DMS153 treated with DMSO at 0.1 percent for 48 hours (cell line): ENCODE data around the gene MYO5B.
"Not testable (repeated sequence)": the region's sequence is repeated elsewhere in the genome, so short reads cannot be mapped to it uniquely, and the experiment has no call there.

Experiments used
- DNase-seq: peaks from one replicate; lab custom pipeline; 2025; ENCODE audit not compliant: unreplicated experiment; lab: John Stamatoyannopoulos, UW

The MYO5B gene

DNA sequence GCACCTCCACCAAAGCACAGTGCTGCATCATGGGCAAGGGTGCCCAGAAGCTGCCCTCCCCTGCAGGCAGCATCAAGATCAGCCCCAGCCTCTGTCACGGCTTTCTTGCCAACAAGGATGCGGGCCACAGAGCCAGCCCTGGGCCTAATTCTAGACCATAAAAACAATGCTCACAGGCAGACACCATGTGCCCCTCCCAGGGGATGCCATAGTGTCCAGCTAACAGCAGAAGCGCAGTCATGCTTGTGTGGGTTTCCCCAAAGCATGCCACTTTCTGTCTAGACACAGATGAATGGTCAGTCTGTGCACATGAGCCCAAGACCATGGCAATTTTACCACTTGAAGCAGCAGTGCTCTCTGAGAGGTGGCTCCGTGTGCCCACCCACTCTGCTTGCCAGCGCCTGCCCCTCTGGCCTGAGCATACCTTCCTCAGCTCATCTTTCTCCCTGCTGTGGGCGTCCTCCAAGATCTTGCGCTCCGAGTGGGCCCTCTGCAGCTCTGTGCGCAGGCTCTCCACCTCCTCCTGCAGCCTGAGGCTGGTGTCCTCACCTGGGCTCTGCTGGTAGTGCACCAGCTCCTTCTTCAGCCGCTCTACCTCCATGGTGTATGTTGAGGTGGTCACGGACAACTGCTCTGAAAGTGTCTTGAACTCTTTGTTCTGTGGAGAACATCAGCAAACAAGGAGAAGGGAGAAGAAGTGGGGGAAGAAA lies 300.3 kb downstream of the MYO5B start:
- no peak for DNase-seq

DNA sequence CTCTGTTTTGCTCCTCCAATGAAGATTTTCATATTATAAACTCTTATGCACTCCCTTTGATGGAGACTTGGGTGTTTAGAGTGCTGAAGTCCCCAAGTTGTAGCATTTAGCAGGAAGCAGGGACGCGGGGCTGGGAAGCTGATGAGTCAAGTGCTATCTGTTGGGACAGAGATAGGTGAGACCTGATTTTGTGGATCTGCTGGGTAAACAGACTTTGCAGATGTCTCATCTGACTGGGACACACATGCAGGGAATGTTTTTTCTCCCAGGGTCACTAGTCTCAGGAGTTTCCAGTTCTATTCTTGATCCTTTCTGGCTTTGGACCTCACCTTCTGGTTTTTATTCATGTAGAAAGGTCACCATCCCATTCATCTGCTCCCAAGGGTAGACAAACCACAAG lies 301.9 kb downstream of the MYO5B start:
- no peak for DNase-seq

DNA sequence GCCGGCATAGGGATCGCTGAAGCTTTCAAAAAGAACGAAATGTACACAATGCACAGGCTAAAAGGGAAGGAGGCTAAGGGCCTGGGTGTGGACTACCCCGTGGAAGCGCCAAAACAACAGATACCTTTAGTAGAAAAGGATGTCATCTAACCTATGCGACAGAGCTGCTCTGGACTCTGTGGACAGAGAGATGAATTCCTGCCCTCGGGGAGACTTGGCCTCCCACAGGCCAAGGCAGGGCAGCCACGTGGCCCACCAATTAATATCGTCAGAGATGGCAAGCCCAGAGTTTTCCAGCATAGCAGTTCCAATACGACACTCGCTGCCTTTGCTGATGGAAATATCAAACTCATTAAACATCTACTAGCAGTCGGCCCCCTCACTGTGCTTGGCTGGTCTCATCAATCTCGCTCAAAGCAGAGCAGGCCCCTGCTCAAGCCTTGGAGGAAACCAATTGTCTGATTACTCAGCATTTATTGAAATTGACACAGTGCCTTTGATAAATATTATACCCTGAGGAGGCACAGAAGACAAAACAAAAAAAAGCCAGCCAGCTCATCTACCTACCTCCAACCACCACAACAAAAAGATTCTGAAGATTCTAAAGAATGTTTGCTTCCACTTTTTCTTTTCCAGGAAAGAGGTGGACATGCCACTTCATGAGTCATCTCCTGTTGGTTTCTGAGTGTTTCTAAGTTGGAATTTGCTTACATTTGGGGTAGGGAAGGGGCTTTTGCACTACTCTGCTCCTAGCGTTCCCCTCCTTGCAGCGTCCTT lies 302.6 kb downstream of the MYO5B start:
- DNase-seq: no peak

GRCh38 chr18:49890041-49890440 lies 304.9 kb downstream of the MYO5B start:
- DNase-seq: no peak

DNA sequence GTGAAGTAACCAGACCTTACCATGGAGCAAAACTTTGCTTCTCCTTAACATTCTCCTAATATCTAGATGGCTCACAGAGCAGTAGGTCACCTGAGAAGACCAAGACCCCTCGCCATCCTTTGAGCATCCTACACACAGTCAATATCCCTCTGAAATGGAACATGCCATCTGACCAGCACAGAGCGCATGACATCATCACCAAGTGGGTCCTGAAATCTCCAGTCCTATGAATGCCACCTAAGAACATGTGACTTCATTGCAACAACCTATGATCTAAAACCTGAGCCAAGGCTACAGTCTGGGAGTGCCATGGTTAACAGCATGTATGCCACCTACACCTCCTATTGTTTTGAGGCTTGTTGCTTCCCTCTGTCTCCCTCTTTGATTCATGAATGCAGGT lies 305.4 kb downstream of the MYO5B start:
- DNase-seq: not testable (repeated sequence)

- no peak for DNase-seq
These were observed 307.8 kb downstream of the MYO5B start for GRCh38 chr18:49886891-49887764.

GRCh38 chr18:49884959-49885358 lies 310.0 kb downstream of the MYO5B start:
- DNase-seq: no peak

- no peak for DNase-seq
These were observed 310.5 kb downstream of the MYO5B start for GRCh38 chr18:49884465-49884864.

DNA sequence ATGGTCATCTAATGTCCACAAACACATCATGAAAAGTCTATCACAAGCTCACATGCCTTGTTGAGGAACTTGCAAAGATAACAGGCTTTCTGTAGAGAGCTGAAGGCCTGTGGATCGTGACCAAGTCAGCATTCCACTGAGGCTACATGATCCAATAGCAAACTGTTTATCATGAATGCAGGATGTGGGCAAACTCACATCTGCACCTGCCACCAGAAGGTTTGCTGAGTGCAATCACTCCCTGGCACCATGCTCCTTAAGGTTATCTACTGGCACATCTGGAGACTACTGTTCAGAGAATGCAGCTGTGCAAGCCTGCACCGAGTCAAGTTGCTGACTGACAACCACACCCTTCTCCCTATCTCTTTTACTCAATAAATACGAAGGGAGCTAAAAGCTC lies 314.3 kb downstream of the MYO5B start:
- DNase-seq: no peak

DNA sequence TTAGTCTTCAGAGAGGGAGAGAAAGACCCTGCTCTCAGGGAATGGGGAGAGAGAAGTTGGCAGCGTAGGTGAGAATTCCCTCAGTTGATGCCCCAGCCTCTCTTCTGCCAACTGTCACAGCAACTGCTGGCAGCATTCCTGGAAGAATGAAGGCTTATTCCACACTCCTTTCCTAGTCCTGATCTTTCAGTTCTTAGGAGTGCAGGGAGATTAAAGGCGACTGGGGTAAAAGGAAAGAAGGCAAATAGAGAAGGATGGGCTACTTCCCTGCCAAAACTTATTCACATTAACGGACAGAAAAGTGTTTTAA lies 315.7 kb downstream of the MYO5B start:
- no peak for DNase-seq

GRCh38 chr18:49878567-49879270 lies 316.2 kb downstream of the MYO5B start:
- DNase-seq: no peak

DNA sequence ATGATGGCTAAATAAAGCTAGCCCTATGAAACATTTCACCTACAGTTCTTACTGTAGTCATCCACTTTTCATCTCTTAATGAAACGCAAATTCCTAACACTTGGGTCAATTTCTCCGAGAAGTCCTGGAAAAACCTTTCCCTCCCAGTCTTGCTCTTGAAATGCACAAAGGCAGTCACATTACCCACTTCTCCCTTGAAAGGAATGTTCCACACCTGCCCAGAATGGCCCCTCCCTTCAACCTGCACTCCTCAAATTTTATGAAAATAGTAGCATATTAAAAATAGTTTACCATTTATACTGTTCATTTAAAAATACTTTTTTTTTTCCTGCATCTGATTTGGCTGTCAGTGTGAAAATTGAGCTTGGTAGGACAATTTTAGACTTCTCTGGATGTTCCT lies 316.9 kb downstream of the MYO5B start:
- no peak for DNase-seq

DNA sequence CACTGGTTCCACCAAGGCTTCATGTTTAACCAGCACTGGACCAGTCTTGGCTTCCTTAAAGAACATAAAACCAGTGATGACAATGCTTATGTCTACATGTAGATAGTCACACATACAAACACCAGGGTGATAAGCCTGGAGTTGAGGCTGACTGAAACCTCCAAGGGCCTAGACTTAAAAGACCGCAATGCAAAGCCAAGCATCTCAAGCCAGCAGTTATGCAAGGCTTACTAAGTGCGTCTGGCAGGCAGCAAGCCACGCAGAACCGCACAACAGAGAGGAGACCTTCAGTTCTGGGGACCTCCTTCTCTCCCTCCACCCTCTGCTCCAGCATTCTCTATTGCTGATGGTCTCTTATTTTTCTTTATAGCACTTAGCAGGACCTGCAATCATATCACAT lies 318.4 kb downstream of the MYO5B start:
- DNase-seq: no peak

DNA sequence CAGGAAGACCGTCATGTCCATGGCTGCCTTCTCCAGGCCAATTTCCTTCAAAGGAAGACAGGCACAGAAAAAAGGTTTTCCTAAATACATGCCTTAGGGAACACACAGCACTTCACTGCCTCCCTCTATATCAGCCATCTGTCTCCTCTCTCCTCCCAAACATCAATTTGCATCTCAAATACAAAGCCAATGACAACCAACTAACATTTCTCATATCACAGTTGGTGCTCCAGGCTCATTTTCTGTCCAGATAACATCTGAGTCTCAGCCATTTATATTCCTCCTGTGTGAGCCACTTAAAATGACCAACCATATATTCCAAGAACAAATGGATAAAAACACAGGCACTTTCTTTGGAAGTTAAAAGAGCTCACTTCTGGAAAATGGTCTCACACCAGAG lies 319.2 kb downstream of the MYO5B start:
- DNase-seq: no peak

DNA sequence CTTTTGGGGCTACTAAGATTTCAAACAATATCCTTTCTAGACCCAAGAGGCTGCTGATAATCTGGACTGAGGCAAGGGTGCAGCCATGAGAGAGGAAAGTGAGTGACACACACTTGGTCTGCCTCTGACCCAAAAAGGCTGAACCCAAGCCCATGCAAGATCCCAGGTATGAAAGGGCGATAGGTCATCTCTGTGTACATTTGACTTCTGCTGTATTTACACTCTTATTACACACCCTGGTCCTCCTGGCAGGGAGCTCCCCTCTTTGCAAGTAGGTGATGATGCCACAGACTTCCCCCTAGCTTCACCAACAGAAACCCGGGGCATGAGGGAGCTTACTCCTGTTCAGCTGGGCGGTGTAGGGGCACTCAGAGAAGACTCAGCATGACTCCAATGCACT lies 319.8 kb downstream of the MYO5B start:
- DNase-seq: no peak

- no peak for DNase-seq
These were observed 320.7 kb downstream of the MYO5B start for GRCh38 chr18:49874238-49874637.

DNA sequence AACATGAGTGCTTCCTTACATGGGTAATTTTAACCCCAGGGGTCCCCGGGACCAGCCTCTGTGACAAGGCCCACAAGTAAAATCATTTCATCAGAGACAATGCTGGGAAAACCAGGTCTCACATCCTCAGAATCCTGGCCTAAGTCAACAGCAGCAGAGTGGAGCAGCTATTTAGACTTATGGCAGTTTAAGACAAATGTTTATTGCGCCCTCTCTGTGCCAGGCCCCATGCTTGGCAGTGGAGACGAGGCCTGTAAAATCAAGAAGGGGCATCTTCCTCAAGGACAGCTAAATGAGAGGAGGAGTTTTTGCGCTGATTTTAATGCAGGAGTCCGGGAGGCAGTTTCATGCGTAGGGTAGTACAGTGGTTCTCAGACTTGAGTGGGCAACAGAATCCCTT lies 325.6 kb downstream of the MYO5B start:
- DNase-seq: no peak

- DNase-seq: no peak
These were observed 328.3 kb downstream of the MYO5B start for GRCh38 chr18:49866680-49867079.

DNA sequence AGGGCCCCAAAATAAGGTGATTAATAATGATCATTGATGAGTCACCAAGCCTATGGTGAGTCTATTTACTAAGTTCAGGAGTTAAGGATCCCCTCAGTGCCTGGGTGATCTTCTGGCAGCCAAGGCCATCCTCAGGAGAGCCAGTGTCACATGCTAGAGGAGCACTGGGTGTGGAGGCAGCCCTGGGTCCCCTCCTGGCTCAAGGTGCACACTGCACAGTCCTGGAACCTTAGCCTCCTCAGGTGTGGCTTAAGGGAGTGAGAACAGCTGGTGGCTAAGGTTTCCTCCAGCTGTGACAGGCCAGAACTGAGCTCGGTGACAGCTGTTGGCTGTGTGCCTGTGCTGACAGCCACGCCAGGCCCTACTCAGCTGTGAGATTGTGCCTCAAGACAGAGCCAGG lies 329.5 kb downstream of the MYO5B start:
- no peak for DNase-seq

DNA sequence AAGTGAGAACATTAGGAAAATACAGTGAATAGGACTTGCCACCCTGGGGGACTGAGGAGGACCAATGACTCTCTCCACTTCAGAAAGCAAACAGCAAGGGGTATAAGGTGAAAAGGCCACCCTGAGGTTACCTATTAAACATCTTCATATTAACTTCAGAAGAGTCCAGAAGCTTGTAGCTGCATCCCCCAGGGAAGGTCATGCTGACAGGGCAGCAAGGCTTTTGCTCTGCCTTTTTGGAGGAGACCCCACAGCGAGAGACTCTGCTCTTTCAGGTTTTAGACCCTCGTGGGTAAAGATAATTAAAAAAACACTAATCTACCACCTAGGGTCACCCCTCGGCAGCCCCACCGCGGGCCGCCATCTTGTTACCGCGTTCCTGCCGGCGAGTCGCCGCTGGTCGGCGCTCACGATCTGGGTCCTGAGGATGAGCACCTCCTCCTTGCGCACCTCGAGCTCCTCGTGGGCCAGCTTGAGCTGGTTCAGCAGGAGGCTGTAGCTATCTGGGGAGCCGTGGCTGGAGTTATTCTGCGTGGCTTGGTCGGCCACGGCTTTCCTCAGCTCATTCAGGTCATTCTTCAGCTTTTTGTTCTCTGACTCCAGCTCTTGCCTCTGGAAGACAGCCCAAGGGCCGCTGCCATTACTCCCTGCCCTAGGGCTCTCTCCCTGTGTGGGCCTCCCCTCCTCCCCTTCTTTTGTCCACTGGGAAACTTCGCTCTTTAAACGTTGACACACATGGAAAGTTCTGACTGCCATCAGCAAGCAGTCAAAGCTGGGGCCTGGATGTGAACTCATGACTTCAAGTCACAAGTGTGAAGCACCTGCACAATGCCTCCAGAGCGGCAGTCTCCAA lies 331.0 kb downstream of the MYO5B start:
- no peak for DNase-seq
